HCT116 (cell line): ENCODE data around the gene CENPC. TPM values are rescaled to one million over a fixed set of nuclear protein-coding genes. Genes with fewer than 3 reads are reported as not detected.

Experiments
- ATAC-seq: fragments of 200-7000 bp; cut with Tn5 transposase; 2 replicates; pipeline ENCODE4 v1.9.1; 2020; ENCODE audit warnings: mild to moderate bottlenecking, moderate library complexity
- BruUV-seq: library from RNA; stranded (reverse); fragments of 400-500 nt; replicated peaks from 2 replicates; lab custom pipeline; 2021; lab: Mats Ljungman, UMichigan
- CTCF ChIA-PET: fragments of 300-600 bp; sonication (Branson Sonifier 250); formaldehyde crosslinking; loops from one replicate; lab custom pipeline; 2021; ENCODE audit warnings: antibody characterized with exemption; lab: Charles Lee
- POLR2A ChIA-PET: fragments of 300-600, 350-600 bp; sonication (Branson Sonifier 250); formaldehyde crosslinking; loops from one replicate; lab custom pipeline; 2021; ENCODE audit warnings: antibody characterized with exemption; lab: Charles Lee
- RAD21 ChIA-PET, 2 experiments: fragments of 300-600 bp; sonication (Branson Sonifier 250); formaldehyde crosslinking; loops; one replicate each; lab custom pipeline; 2023; ENCODE audit warnings: low total read pairs in 2 of 2; ENCODE audit not compliant: uncharacterized antibody in 2 of 2, unreplicated experiment in 2 of 2, low non-redundant PET in 1 of 2; lab: Charles Lee
- DNase-seq: peaks from one replicate; pipeline ENCODE4 v3.0.0-alpha.2; 2010; ENCODE audit warnings: low read depth, low spot score
- H2AFZ ChIP-seq: fragments of 200-600 bp; shearing (Covaris generic), sonication (generic); 2 replicates; pipeline ENCODE4 v1.6.1; 2017; ENCODE audit warnings: low read depth, mixed run types, mixed read lengths, antibody characterized with exemption, low read length; ENCODE audit not compliant: poor library complexity, severe bottlenecking
- H3K27ac ChIP-seq: 2 replicates; pipeline ENCODE4 v1.5.1; 2012; ENCODE audit warnings: low read depth, low read length
- H3K27me3 ChIP-seq: fragments of 200-600 bp; sonication (generic); 2 replicates; pipeline ENCODE4 v1.6.1; 2016; ENCODE audit warnings: mixed run types, low read length, mixed read lengths; ENCODE audit not compliant: insufficient read depth
- H3K36me3 ChIP-seq, 2 experiments: fragments of 200-500 bp in 1 of 2; fragments of 200-600 bp in 1 of 2; sonication (Bioruptor generic) in 1 of 2; sonication (generic) in 1 of 2; 2 replicates each; pipeline versions ENCODE4 v1.5.1 to v1.6.1; 2014 to 2016; ENCODE audit warnings: low read length in 2 of 2, inconsistent platforms in 1 of 2, mixed read lengths in 1 of 2, mixed run types in 1 of 2; ENCODE audit not compliant: insufficient read depth in 2 of 2, control insufficient read depth in 1 of 2
- H3K4me1 ChIP-seq, 2 experiments: fragments of 200-600 bp in 1 of 2; sonication (generic) in 1 of 2; 2 replicates each; pipeline versions ENCODE4 v1.5.1 to v1.6.1; 2012 to 2017; ENCODE audit warnings: low read length in 2 of 2, inconsistent platforms in 1 of 2, mild to moderate bottlenecking in 1 of 2, mixed read lengths in 1 of 2, mixed run types in 1 of 2, moderate library complexity in 1 of 2; ENCODE audit not compliant: insufficient read depth in 2 of 2, control insufficient read depth in 1 of 2
- H3K4me2 ChIP-seq: fragments of 200-600 bp; sonication (generic); 2 replicates; pipeline ENCODE4 v1.6.1; 2017; ENCODE audit warnings: mixed run types, low read length, mixed read lengths
- H3K4me3 ChIP-seq, 2 experiments: fragments of 200-600 bp in 1 of 2; sonication (generic) in 1 of 2; replicated peaks in 1 of 2; 2 replicates each; pipeline ENCODE4 v1.5.1; 2011 to 2016; ENCODE audit warnings: low read length in 2 of 2, control low read depth in 1 of 2, low read depth in 1 of 2, mild to moderate bottlenecking in 1 of 2, mixed read lengths in 1 of 2, mixed run types in 1 of 2
- H3K79me2 ChIP-seq: fragments of 200-600 bp; sonication (generic); 2 replicates; pipeline ENCODE4 v1.6.1; 2017; ENCODE audit warnings: mild to moderate bottlenecking, mixed run types, low read length, moderate library complexity, mixed read lengths; ENCODE audit not compliant: insufficient read depth
- H3K9ac ChIP-seq: fragments of 200-600 bp; sonication (generic); 2 replicates; pipeline ENCODE4 v1.6.1; 2016; ENCODE audit warnings: low read length, mixed read lengths
- H3K9me2 ChIP-seq: fragments of 200-600 bp; sonication (generic), shearing (Covaris generic); 2 replicates; pipeline ENCODE4 v1.6.1; 2017; ENCODE audit warnings: mixed run types, mild to moderate bottlenecking, moderate library complexity; ENCODE audit not compliant: insufficient read depth
- H3K9me3 ChIP-seq, 2 experiments: fragments of 200-500 bp in 1 of 2; fragments of 200-600 bp in 1 of 2; sonication (Bioruptor generic) in 1 of 2; sonication (generic) in 1 of 2; 2 replicates each; pipeline ENCODE4 v1.6.1; 2014 to 2017; ENCODE audit warnings: low read length in 2 of 2, mixed read lengths in 2 of 2, inconsistent platforms in 1 of 2, low read depth in 1 of 2, mild to moderate bottlenecking in 1 of 2, mixed run types in 1 of 2, moderate library complexity in 1 of 2; ENCODE audit not compliant: control insufficient read depth in 1 of 2, insufficient read depth in 1 of 2
- H4K20me1 ChIP-seq: fragments of 200-600 bp; sonication (generic), shearing (Covaris generic); 2 replicates; pipeline ENCODE4 v1.6.1; 2017; ENCODE audit warnings: mixed run types, mild to moderate bottlenecking, moderate library complexity; ENCODE audit not compliant: insufficient read depth
- CEBPB ChIP-seq: IDR thresholded peaks from 2 replicates; pipeline ENCODE4 v1.6.1; 2012; ENCODE audit warnings: low read depth
- EGR1 ChIP-seq: IDR thresholded peaks from 2 replicates; pipeline ENCODE4 v1.6.1; 2012; ENCODE audit warnings: low read depth
- ELF1 ChIP-seq: IDR thresholded peaks from 2 replicates; pipeline ENCODE4 v1.6.1; 2012; ENCODE audit warnings: low read depth, borderline replicate concordance
- EZH2 ChIP-seq: fragments of 200-600 bp; sonication (generic); IDR thresholded peaks from 2 replicates; pipeline ENCODE4 v1.6.1; 2017; ENCODE audit warnings: antibody characterized with exemption, mixed run types
- EZH2phosphoT487 ChIP-seq: fragments of 200-600 bp; IDR thresholded peaks from 2 replicates; pipeline ENCODE4 v1.6.1; 2018; ENCODE audit warnings: antibody characterized with exemption, borderline replicate concordance
- JUND ChIP-seq: IDR thresholded peaks from 2 replicates; pipeline ENCODE4 v1.6.1; 2012
- POLR2A ChIP-seq: IDR thresholded peaks from 2 replicates; pipeline ENCODE4 v1.7.0; 2011; ENCODE audit warnings: borderline replicate concordance; ENCODE audit not compliant: insufficient read depth, insufficient read length; ENCODE audit errors: extremely low read depth
- POLR2AphosphoS5 ChIP-seq: IDR thresholded peaks from 2 replicates; pipeline ENCODE4 v1.6.1; 2011; ENCODE audit warnings: mild to moderate bottlenecking, low read depth, low read length, moderate library complexity
- RAD21 ChIP-seq: IDR thresholded peaks from 2 replicates; pipeline ENCODE4 v1.6.1; 2012; ENCODE audit warnings: low read depth, mild to moderate bottlenecking
- SIN3A ChIP-seq: IDR thresholded peaks from 2 replicates; pipeline ENCODE4 v1.6.1; 2012; ENCODE audit warnings: low read depth
- SRF ChIP-seq: IDR thresholded peaks from 2 replicates; pipeline ENCODE4 v1.6.1; 2012; ENCODE audit warnings: low read depth
- YY1 ChIP-seq: IDR thresholded peaks from 2 replicates; pipeline ENCODE4 v1.6.1; 2011; ENCODE audit warnings: low read length, low read depth, moderate library complexity, mild to moderate bottlenecking; ENCODE audit not compliant: insufficient replicate concordance; ENCODE audit errors: extremely low read depth
- ZFX ChIP-seq: fragments of 450-650 bp; IDR thresholded peaks from 2 replicates; pipeline ENCODE4 v1.6.1; 2017
- intact Hi-C: fragments of 100-400 bp; cut with micrococcal nuclease; formaldehyde crosslinking; loops from 2 replicates; pipeline ENCODE4 v1.10.0; 2022
- total RNA-seq: library from RNA; stranded (reverse); gene quantifications from one replicate; pipeline ENCODE4 v1.2.1, GENCODE V29; 2021; ENCODE audit not compliant: unreplicated experiment
- TF ChIP-seq, protein P1 (sequence below): IDR thresholded peaks from 2 replicates; pipeline ENCODE4 v1.6.1; 2012
- TF ChIP-seq, protein P2 (sequence below), 3 experiments: fragments of 200-600 bp in 1 of 3; sonication (generic) in 1 of 3; IDR thresholded peaks in 2 of 3; conservative IDR thresholded peaks in 1 of 3; 2 replicates each; pipeline ENCODE4 v1.5.1; 2012 to 2017; ENCODE audit warnings: low read depth in 2 of 3, low read length in 2 of 3, antibody characterized with exemption in 1 of 3, borderline replicate concordance in 1 of 3, control low read depth in 1 of 3, mild to moderate bottlenecking in 1 of 3, mixed read lengths in 1 of 3, mixed run types in 1 of 3, moderate library complexity in 1 of 3; ENCODE audit not compliant: insufficient read depth in 1 of 3
- TF ChIP-seq, protein P3 (sequence below): IDR thresholded peaks from 2 replicates; pipeline ENCODE4 v1.6.1; 2012; ENCODE audit warnings: low read depth
- TF ChIP-seq, protein P4 (sequence below): IDR thresholded peaks from 2 replicates; pipeline ENCODE4 v1.6.1; 2011; ENCODE audit warnings: mild to moderate bottlenecking, low read length, moderate library complexity; ENCODE audit not compliant: insufficient replicate concordance; ENCODE audit errors: extremely low read depth

The CENPC gene
- total RNA-seq, 1 experiment from 2014 or later, result 15.4 TPM

DNA sequence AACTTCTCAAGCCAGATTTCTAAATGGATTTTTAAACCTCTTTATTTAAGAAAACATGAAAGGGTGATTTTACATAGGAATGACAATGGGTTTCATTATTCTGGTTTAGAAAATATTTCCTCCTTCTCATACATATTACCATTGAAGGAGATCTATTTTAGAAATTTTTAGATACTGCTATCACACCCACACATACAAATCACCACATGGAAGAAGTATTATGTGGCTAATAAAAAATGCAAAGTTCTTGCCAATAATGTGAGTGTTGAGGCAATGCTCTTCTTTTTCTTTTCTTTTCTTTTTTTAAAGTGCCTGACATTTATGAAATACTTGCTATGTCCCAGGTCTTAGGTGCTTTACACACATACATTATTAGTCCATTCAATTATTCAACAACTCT lies 20.0 kb upstream of the CENPC start:
- Histone ChIP-seq H3K9ac (no peak overlapping the region), H3K79me2 (no peaks in the 10 kb centered on the region), H3K4me3 (no peak overlapping the region), H3K27ac (no peak overlapping the region), H3K9me2 (no peaks in the 10 kb centered on the region), H3K4me1 (no peaks in the 10 kb centered on the region), H3K27me3 (no peaks in the 10 kb centered on the region), H3K36me3 (no peaks in the 10 kb centered on the region), H4K20me1 (no peaks in the 10 kb centered on the region), H3K9me3 (no peaks in the 10 kb centered on the region), H2AFZ (no peak overlapping the region), H3K4me2 (no peak overlapping the region)
- TF ChIP-seq SRF (no peak), ELF1 (no peak), EGR1 (no peak), SIN3A (no peak), ZFX (no peak), EZH2 (no peak), POLR2A (no peak), JUND (no peak), EZH2phosphoT487 (no peak), POLR2AphosphoS5 (no peak), YY1 (no peak), CEBPB (no peak), RAD21 (no peak)
- TF ChIP-seq, protein P1, sequence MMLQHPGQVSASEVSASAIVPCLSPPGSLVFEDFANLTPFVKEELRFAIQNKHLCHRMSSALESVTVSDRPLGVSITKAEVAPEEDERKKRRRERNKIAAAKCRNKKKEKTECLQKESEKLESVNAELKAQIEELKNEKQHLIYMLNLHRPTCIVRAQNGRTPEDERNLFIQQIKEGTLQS, result no peak
- TF ChIP-seq, protein P2, sequence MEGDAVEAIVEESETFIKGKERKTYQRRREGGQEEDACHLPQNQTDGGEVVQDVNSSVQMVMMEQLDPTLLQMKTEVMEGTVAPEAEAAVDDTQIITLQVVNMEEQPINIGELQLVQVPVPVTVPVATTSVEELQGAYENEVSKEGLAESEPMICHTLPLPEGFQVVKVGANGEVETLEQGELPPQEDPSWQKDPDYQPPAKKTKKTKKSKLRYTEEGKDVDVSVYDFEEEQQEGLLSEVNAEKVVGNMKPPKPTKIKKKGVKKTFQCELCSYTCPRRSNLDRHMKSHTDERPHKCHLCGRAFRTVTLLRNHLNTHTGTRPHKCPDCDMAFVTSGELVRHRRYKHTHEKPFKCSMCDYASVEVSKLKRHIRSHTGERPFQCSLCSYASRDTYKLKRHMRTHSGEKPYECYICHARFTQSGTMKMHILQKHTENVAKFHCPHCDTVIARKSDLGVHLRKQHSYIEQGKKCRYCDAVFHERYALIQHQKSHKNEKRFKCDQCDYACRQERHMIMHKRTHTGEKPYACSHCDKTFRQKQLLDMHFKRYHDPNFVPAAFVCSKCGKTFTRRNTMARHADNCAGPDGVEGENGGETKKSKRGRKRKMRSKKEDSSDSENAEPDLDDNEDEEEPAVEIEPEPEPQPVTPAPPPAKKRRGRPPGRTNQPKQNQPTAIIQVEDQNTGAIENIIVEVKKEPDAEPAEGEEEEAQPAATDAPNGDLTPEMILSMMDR (IDR thresholded peaks at IDR 0.05 in 2 of 3, conservative IDR thresholded peaks at IDR 0.05 in 1 of 3; ENCODE audit: borderline replicate concordance in 1 of 3, insufficient read depth in 1 of 3, low read depth in 2 of 3, low read length in 2 of 3), result no peak
- TF ChIP-seq, protein P3, sequence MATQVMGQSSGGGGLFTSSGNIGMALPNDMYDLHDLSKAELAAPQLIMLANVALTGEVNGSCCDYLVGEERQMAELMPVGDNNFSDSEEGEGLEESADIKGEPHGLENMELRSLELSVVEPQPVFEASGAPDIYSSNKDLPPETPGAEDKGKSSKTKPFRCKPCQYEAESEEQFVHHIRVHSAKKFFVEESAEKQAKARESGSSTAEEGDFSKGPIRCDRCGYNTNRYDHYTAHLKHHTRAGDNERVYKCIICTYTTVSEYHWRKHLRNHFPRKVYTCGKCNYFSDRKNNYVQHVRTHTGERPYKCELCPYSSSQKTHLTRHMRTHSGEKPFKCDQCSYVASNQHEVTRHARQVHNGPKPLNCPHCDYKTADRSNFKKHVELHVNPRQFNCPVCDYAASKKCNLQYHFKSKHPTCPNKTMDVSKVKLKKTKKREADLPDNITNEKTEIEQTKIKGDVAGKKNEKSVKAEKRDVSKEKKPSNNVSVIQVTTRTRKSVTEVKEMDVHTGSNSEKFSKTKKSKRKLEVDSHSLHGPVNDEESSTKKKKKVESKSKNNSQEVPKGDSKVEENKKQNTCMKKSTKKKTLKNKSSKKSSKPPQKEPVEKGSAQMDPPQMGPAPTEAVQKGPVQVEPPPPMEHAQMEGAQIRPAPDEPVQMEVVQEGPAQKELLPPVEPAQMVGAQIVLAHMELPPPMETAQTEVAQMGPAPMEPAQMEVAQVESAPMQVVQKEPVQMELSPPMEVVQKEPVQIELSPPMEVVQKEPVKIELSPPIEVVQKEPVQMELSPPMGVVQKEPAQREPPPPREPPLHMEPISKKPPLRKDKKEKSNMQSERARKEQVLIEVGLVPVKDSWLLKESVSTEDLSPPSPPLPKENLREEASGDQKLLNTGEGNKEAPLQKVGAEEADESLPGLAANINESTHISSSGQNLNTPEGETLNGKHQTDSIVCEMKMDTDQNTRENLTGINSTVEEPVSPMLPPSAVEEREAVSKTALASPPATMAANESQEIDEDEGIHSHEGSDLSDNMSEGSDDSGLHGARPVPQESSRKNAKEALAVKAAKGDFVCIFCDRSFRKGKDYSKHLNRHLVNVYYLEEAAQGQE, result no peak
- TF ChIP-seq, protein P4, sequence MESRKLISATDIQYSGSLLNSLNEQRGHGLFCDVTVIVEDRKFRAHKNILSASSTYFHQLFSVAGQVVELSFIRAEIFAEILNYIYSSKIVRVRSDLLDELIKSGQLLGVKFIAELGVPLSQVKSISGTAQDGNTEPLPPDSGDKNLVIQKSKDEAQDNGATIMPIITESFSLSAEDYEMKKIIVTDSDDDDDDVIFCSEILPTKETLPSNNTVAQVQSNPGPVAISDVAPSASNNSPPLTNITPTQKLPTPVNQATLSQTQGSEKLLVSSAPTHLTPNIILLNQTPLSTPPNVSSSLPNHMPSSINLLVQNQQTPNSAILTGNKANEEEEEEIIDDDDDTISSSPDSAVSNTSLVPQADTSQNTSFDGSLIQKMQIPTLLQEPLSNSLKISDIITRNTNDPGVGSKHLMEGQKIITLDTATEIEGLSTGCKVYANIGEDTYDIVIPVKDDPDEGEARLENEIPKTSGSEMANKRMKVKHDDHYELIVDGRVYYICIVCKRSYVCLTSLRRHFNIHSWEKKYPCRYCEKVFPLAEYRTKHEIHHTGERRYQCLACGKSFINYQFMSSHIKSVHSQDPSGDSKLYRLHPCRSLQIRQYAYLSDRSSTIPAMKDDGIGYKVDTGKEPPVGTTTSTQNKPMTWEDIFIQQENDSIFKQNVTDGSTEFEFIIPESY, result no peak
- ChIA-PET CTCF (no interaction called here), RAD21 (no interaction called here), POLR2A (no interaction called here)
- no peak for ATAC-seq
- no TSS peak for BruUV-seq
- intact Hi-C loops, result no loop called here
- DNase-seq, result no peak
